T-helper 1 cell (primary cell): ENCODE measurements around the gene PRR16.

Source experiments
- DNase-seq, 5 donors: peaks; one replicate each; pipeline ENCODE4 v3.0.0-alpha.2; 2012 to 2020

PRR16 gene

GRCh38 chr5:120464627-120465435, 731 bp downstream of the PRR16 start:
- no peak for DNase-seq

DNA sequence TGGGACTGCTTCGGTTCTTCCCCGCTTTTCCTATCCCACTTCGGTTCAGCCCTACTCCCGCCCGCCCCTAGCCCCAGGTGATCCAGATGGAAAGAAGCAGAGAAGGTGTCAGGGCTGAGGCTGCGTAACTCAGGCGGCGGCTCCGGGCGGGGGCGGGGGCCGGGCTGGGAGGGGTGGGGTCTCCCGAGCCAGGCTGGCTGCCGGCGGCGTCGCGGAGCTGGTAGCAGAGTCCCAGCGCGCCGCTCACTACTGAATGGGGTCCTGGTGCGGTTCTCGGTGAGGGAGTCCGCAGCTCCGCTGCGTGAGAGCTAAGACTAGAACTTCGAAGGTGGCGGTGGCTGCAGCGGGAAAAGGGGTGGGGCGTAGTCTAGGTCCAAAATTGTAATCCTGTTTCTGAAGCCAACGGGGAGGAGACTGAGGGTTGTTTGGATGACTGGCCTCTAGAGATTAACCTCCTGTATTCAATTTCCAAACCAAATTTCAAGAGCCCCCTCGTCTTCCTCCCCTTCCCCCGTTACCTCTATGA, 1.4 kb downstream of the PRR16 start:
- no peak for DNase-seq

- no peak for DNase-seq
Observed at GRCh38 chr5:120466341-120467006, 2.4 kb downstream of the PRR16 start.

GRCh38 chr5:120471971-120472370, 7.9 kb downstream of the PRR16 start:
- DNase-seq, result no peak

- DNase-seq, result no peak
Observed at GRCh38 chr5:120472911-120473310, 8.8 kb downstream of the PRR16 start.

DNA sequence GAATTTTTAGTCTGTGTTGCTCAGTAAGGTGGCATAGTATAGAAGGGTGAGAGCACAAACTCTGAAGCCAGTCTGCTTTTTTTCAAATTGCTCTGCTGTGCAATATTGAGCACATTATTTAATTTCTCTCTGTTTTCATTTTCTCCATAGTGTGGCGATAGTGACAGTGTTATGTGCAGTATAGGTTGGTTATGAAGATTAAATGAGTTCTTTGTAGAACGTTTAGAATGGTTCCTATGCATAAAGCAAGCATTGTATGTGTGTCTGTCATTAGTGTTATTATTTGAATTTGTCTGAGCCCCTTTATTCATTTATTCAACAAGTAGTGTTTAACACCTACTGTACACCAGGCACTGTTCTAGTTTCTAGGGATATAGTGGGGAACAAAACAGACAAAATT, 9.2 kb downstream of the PRR16 start:
- no peak for DNase-seq

- DNase-seq, result no peak
Observed at GRCh38 chr5:120476063-120476462, 12.0 kb downstream of the PRR16 start.

DNA sequence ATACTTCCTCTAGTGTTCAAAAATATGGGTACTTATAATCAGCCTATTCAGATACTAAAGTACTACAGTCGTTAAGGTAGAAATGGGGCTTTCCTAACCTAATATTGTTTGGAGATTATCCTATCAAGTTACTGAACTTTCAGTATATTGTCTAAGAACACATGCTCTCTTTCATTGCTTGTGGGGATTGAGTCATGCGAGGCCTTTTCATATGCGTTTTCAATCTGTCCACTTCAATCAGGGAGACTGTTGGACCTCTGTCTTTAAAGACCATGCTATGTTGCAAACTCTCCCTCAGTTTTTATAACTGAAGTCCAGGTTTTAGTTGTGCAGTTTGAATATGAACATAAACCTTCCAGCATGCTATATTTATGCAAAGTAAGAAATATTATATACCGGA, 15.0 kb downstream of the PRR16 start:
- no peak for DNase-seq

GRCh38 chr5:120499876-120500563, 35.9 kb downstream of the PRR16 start:
- DNase-seq, result no peak

GRCh38 chr5:120502531-120502930, 38.4 kb downstream of the PRR16 start:
- DNase-seq, result no peak

DNA sequence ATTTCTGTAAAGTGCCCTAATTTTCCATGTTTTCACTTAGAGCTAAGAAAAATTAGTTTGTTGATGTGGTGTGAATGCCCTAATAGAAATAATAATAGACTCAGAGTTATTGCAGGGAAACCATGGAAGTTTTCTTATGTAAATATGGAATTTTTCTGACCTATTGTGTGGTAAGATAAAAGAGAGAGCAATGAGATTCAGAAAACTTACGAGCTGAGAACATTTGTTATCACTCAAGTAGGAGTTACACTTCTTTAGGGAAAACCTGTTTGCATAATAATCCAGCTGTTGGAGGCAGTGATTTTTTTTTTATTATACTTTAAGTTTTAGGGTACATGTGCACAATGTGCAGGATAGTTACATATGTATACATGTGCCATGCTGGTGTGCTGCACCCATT, 39.2 kb downstream of the PRR16 start:
- no peak for DNase-seq

DNA sequence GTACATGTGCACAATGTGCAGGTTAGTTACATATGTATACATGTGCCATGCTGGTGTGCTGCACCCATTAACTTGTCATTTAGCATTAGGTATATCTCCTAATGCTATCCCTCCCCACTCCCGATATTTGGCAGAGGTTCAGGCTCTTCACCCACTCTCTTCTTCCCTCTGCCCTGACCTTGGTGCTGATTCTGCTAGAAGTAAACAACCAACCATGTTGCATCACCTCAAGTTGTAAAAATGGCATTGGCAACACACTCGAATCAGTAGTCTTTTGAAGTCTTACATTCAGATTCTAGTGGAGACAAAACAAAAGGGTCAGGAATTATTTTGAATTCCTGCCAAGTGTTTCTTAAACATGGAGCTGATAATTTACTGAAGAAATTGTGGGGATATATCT, 40.0 kb downstream of the PRR16 start:
- no peak for DNase-seq

GRCh38 chr5:120507197-120507596, 43.1 kb downstream of the PRR16 start:
- DNase-seq, result no peak

GRCh38 chr5:120507800-120508463, 43.8 kb downstream of the PRR16 start:
- DNase-seq, result no peak

DNA sequence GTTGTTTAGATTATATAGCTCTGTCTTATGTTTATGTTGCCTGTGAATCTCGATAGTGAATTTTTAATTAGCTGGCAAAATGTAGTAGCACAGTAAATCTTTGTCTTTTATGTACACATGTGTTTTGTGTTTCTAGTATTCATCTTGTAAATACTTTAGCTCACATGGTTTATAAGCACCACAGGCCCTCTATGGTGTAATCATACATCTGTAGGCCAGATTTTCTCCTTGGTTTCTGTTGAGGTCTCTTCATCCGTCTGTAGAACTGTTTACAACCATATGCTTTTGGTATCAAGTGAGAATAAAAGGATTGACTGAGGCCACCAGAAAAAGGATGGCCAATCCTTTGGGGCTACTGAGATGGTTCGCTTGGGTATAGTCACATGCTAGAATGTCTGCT, 45.0 kb downstream of the PRR16 start:
- no peak for DNase-seq

- DNase-seq, result no peak
Observed at GRCh38 chr5:120510098-120510637, 46.1 kb downstream of the PRR16 start.

DNA sequence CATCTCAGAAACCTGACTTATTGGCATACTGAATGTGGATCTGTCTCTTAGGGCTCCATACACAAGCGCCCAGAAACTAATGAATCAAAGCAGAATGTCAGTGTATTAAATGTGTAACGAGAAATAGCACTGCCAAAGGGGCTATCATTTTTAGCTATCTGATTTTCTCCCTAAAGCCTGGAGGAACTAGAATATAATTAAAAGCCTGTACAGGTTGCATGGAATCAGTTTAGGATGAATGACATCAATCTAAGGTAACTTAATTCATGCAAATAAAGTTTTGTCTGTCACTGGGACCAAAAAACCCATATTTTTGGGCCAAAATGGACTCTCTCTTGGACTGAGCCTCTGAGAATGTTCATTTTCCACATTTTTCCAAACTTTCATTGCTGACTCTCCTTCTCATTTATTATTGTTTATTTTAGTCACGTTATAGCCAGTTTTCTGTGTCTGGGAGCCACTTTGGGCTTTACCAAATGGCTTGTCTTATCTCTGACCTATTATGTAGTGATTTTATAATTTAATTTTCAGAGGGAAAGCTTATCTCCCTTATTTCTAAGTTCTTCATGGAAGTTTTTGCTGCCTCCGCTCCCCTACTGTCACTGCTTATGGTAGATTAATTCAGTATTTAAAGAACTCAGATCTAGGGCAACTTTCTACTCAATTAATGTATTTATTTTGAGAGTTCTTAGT, 47.0 kb downstream of the PRR16 start:
- DNase-seq, result no peak

- DNase-seq, result no peak
Observed at GRCh38 chr5:120512068-120512467, 48.0 kb downstream of the PRR16 start.

GRCh38 chr5:120512791-120513650, 48.9 kb downstream of the PRR16 start:
- no peak for DNase-seq

DNA sequence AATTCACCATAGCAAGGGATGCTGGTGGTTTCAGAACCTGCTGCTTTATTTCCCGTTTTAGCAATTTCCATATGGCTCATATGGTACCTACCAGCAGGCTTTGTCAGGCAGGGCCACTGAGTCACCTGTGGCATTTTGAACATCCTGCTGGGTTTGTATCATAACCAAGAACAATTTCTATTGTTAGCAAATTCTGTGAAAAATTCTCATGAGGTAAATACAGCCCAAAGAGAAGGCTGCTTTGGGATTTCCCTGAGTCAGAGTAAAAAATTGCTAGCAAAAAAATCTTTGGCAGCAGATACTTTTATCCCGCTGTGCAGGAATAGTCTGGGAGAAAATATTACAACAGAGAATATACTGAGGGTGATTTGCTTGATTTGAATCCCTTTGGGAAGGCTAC, 52.7 kb downstream of the PRR16 start:
- DNase-seq, result no peak

- no peak for DNase-seq
Observed at GRCh38 chr5:120517607-120518252, 53.6 kb downstream of the PRR16 start.
